K562 (cell line): Measurements from ENCODE around the gene SLC6A8. TPM values are rescaled to one million over a fixed set of nuclear protein-coding genes. Genes with fewer than 3 reads are reported as not detected.

ENCODE experiments used
- ATAC-seq: fragments of 200-7000 bp; cut with Tn5 transposase; 3 replicates; pipeline ENCODE4 v1.9.1; 2020; ENCODE audit warnings: moderate library complexity
- BruUV-seq: library from RNA; stranded (reverse); fragments of 400-500 nt; replicated peaks from 2 replicates; lab custom pipeline; 2021; lab: Mats Ljungman, UMichigan
- CTCF ChIA-PET: fragments of 300-600 bp; formaldehyde crosslinking; extraction: SDS; loops from one replicate; lab custom pipeline; 2021; ENCODE audit warnings: low intra/inter-chr PET ratio; lab: Yijun Ruan, JAX
- POLR2A ChIA-PET: fragments of 300-600, 350-650 bp; sonication (Branson Sonifier 250); formaldehyde crosslinking; extraction: SDS; loops from one replicate; lab custom pipeline; 2021; ENCODE audit warnings: antibody characterized with exemption, inconsistent platforms; lab: Yijun Ruan, JAX
- DNase-seq, 4 experiments: peaks; one replicate each; pipeline versions ENCODE4 v3.0.0 to v3.0.0-alpha.2; 2011 to 2018; ENCODE audit warnings: low spot score in 3 of 4, mixed read lengths in 3 of 4; ENCODE audit errors: extremely low read depth in 1 of 4
- FAIRE-seq: peaks from 2 replicates; lab custom pipeline; 2011; peaks lifted over from hg19 to GRCh38; lab: Jason Lieb, UNC
- H2AFZ ChIP-seq: 2 replicates; pipeline ENCODE4 v1.6.0; 2011; ENCODE audit warnings: low read depth, low read length, control low read depth, inconsistent platforms
- H3K27ac ChIP-seq: fragments of 200-600 bp; 3 replicates; pipeline ENCODE4 v1.8.0; 2011; ENCODE audit warnings: low read depth, mild to moderate bottlenecking, control low read depth, inconsistent platforms, low read length, moderate library complexity, mixed read lengths; ENCODE audit errors: extremely low read depth
- H3K27me3 ChIP-seq, 2 experiments: fragments of 300-600 bp in 1 of 2; 2 replicates in 1 of 2; 3 replicates in 1 of 2; pipeline versions ENCODE4 v1.6.0 to v1.8.0; 2011; ENCODE audit warnings: inconsistent platforms in 2 of 2, low read length in 2 of 2, mild to moderate bottlenecking in 1 of 2, mixed read lengths in 1 of 2, moderate library complexity in 1 of 2; ENCODE audit not compliant: control insufficient read depth in 2 of 2, insufficient read depth in 2 of 2
- H3K36me3 ChIP-seq: fragments of 300-600 bp; 3 replicates; pipeline ENCODE4 v1.8.0; 2011; ENCODE audit warnings: mild to moderate bottlenecking, low read length, inconsistent platforms; ENCODE audit not compliant: control insufficient read depth, insufficient read depth
- H3K4me1 ChIP-seq, 2 experiments: fragments of 200-600 bp in 1 of 2; replicated peaks in 1 of 2; 2 replicates in 1 of 2; 3 replicates in 1 of 2; pipeline versions ENCODE4 v1.5.1 to v1.8.0; 2011; ENCODE audit warnings: inconsistent platforms in 2 of 2, low read length in 2 of 2, mild to moderate bottlenecking in 1 of 2, mixed read lengths in 1 of 2, moderate library complexity in 1 of 2; ENCODE audit not compliant: control insufficient read depth in 2 of 2, insufficient read depth in 2 of 2
- H3K4me2 ChIP-seq: 2 replicates; pipeline ENCODE4 v1.6.1; 2011; ENCODE audit warnings: low read length, control low read depth, inconsistent platforms, mixed read lengths; ENCODE audit not compliant: insufficient read depth
- H3K4me3 ChIP-seq: fragments of 200-600 bp; sonication (generic), shearing (Covaris generic); 2 replicates; pipeline ENCODE4 v1.5.1; 2016; ENCODE audit warnings: control low read depth, inconsistent platforms
- H3K79me2 ChIP-seq: fragments of 200-600 bp; 3 replicates; pipeline ENCODE4 v1.8.0; 2011; ENCODE audit warnings: low read length, inconsistent platforms; ENCODE audit not compliant: control insufficient read depth, insufficient read depth
- H3K9ac ChIP-seq, 2 experiments: 2 replicates each; pipeline versions ENCODE4 v1.6.0 to v1.6.1; 2011; ENCODE audit warnings: low read depth in 2 of 2, low read length in 2 of 2, control low read depth in 1 of 2, inconsistent platforms in 1 of 2, mild to moderate bottlenecking in 1 of 2, mixed read lengths in 1 of 2; ENCODE audit not compliant: insufficient read depth in 1 of 2
- H3K9me1 ChIP-seq: one replicate; pipeline ENCODE4 v1.6.0; 2011; ENCODE audit warnings: inconsistent platforms, mild to moderate bottlenecking, low read length, moderate library complexity; ENCODE audit not compliant: control insufficient read depth, insufficient read depth
- H3K9me3 ChIP-seq: replicated peaks from 2 replicates; pipeline ENCODE4 v1.5.1; 2011; ENCODE audit warnings: low read depth, low read length, inconsistent platforms; ENCODE audit not compliant: control insufficient read depth, insufficient read depth
- H4K20me1 ChIP-seq: replicated peaks from 2 replicates; pipeline ENCODE4 v1.6.1; 2011; ENCODE audit warnings: low read length, inconsistent platforms, mixed read lengths; ENCODE audit not compliant: control insufficient read depth, insufficient read depth
- EGR1 ChIP-seq: fragments of 450-650 bp; conservative IDR thresholded peaks from 2 replicates; pipeline ENCODE4 v1.6.1; 2017; ENCODE audit warnings: mild to moderate bottlenecking
- IFI16 ChIP-seq: fragments of 250-450 bp; sonication (Bioruptor Pico); IDR thresholded peaks from 2 replicates; pipeline ENCODE4 v2.1.2; 2022; ENCODE audit warnings: mild to moderate bottlenecking, inconsistent platforms
- ZBTB7A ChIP-seq: IDR thresholded peaks from 2 replicates; pipeline ENCODE4 v1.6.1; 2011; ENCODE audit warnings: low read depth, mild to moderate bottlenecking, low read length, moderate library complexity, borderline replicate concordance; ENCODE audit not compliant: control insufficient read depth
- WGBS: fragments of 100-300 bp; shearing (Covaris generic); methylation state at CpG from one replicate; pipeline ENCODE4 v1.1.6; 2016; ENCODE audit warnings: low coverage, mixed read lengths; ENCODE audit not compliant: insufficient coverage; ENCODE audit errors: missing lambda C conversion rate; 5-methylcytosine and 5-hydroxymethylcytosine counted together
- in situ Hi-C: fragments of 300-500 bp; cut with MboI; formaldehyde crosslinking; loops from 4 replicates; pipeline ENCODE4 v1.15.0; 2018; ENCODE audit warnings: inconsistent platforms, mixed read lengths
- intact Hi-C: fragments of 100-400 bp; cut with micrococcal nuclease; formaldehyde crosslinking; loops from 2 replicates; pipeline ENCODE4 v1.14.2; 2022
- polyA plus RNA-seq, 8 experiments: library from polyadenylated mRNA; depleted of rRNA in 4 of 8; stranded (reverse) in 5 of 8; unstranded in 3 of 8; fragments of >200 nt; fragmentation: Nextera tagmentation in 2 of 8; fragmentation: Illumina TruSeq in 1 of 8; extraction: Ambion mirVana in 2 of 8; extraction: Trizol in 1 of 8; gene quantifications; 2 replicates each; pipeline versions ENCODE4 v1.2.1 to v1.2.3, GENCODE V29; 2011 to 2014; ENCODE audit warnings: inconsistent platforms in 1 of 8, missing spikeins in 1 of 8
- total RNA-seq, 7 experiments: library from RNA; depleted of rRNA in 6 of 7; stranded (reverse); fragments of >200 nt in 6 of 7; fragmentation: Illumina TruSeq in 2 of 7; extraction: Trizol in 2 of 7; gene quantifications; 2 replicates each; pipeline versions ENCODE4 v1.2.1 to v1.2.3, GENCODE V29; 2011 to 2021; ENCODE audit warnings: low replicate concordance in 1 of 7
- TF ChIP-seq, protein P1 (sequence below): fragments of 250-450 bp; sonication (Bioruptor Pico); IDR thresholded peaks from 2 replicates; pipeline ENCODE4 v1.8.0; 2022; ENCODE audit warnings: moderate library complexity, mild to moderate bottlenecking, inconsistent platforms
- TF ChIP-seq, protein P2 (sequence below): fragments of 450-650 bp; IDR thresholded peaks from 2 replicates; pipeline ENCODE4 v1.6.1; 2016; ENCODE audit warnings: mild to moderate bottlenecking, moderate library complexity

SLC6A8 gene
- total and polyA plus RNA-seq, 9 of the 15 experiments (the other 6 are each of a cell fraction or from before 2014, with no cell fraction given), result 0.68 to 144 (median 34.3) TPM

DNA sequence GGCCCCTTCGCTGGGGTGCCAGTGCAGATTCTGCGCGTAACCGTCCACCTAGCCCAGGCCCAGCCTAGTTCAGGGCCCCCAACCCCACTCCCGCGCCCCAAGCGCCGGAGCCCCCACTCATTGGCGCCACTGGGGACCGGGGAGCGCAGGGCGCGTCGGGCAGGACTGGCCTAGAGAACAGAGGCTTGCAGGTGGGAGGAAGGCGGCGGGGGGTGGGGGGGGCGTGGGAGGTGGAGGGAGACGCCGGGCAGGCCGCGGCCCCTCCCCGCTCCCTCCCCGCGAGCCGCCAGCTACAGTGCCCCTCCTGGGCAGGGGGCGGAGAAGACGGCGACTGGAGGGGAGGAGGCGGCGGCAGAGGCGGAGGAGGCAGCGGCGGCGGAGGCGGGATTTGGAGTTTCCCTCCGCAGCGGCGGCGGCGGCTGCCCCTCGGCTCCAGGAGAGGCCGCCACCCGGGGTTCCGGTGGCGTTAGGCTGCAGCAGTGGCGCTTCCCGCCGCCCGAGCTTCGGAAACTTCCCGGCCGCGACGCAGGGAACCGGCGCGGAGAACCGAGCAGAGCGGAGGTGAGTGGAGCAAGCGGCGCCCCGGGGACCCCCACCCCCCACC lies 45.6 kb upstream of the SLC6A8 start (continued):
- 0 out of 2 replicates have a peak, but pooled peaks have one; percentile 17 for TF ChIP-seq ZBTB7A
- TF ChIP-seq, protein P1, sequence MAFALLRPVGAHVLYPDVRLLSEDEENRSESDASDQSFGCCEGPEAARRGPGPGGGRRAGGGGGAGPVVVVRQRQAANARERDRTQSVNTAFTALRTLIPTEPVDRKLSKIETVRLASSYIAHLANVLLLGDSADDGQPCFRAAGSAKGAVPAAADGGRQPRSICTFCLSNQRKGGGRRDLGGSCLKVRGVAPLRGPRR, result no peak

DNA sequence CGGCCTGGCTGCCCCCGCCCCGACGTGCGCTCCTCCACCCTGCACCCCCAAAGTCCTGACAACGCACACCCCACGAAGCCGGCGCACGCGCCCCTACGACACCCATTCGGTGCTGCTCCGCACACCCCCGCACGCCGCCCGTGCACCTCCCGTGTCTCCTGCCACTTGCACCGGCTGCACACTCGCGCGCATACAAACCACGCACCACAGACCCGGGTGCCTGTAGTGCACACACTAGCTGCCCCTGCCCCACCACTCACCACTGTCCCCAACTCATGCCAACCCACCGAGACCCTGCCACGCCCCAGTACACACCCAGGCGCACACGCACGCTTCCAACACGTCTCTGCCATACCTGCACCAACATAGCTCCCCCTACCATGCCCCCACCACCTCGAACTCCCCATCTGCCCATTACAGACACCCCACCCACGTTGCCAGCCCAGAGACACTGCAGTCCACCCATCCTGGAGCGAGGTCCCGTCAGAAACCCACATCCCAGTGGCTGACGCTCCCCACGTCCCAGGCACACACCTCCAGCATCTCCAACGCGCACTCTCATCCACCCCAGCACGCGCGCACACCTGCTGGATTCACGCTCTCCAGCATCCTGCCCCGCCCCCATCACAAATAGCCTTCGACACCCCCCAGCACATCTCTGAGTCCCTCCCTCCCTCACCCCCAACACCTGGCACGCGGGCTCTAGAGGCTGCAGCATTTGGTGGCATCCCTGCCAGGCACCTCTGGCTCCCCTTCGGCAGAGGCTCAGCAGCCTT lies 44.9 kb upstream of the SLC6A8 start:
- peak overlapping the region; percentile 32 for H3K4me2 ChIP-seq
- H2AFZ ChIP-seq, result 0 out of 2 replicates have a peak overlapping the region, but pooled peaks have one; percentile 32
- H3K9me1 ChIP-seq, result no peaks in the 10 kb centered on the region
- peak overlapping the region in 1 of 2 experiments; percentile 35; a peak in 1 of 4 replicates for H3K9ac ChIP-seq
- H4K20me1 ChIP-seq, result no peaks in the 10 kb centered on the region
- ATAC-seq (no peak), DNase-seq (peak in 1 of 4 experiments; percentile 5), FAIRE-seq (no peak)
- H3K36me3 ChIP-seq, result no peaks in the 10 kb centered on the region
- TF ChIP-seq ZBTB7A (0 out of 2 replicates have a peak, but pooled peaks have one; percentile 15), IFI16 (CRISPR knock-in tag) (no peak), EGR1 (0 out of 2 replicates have a peak, but pooled peaks have one; percentile 14)
- TF ChIP-seq, protein P2, sequence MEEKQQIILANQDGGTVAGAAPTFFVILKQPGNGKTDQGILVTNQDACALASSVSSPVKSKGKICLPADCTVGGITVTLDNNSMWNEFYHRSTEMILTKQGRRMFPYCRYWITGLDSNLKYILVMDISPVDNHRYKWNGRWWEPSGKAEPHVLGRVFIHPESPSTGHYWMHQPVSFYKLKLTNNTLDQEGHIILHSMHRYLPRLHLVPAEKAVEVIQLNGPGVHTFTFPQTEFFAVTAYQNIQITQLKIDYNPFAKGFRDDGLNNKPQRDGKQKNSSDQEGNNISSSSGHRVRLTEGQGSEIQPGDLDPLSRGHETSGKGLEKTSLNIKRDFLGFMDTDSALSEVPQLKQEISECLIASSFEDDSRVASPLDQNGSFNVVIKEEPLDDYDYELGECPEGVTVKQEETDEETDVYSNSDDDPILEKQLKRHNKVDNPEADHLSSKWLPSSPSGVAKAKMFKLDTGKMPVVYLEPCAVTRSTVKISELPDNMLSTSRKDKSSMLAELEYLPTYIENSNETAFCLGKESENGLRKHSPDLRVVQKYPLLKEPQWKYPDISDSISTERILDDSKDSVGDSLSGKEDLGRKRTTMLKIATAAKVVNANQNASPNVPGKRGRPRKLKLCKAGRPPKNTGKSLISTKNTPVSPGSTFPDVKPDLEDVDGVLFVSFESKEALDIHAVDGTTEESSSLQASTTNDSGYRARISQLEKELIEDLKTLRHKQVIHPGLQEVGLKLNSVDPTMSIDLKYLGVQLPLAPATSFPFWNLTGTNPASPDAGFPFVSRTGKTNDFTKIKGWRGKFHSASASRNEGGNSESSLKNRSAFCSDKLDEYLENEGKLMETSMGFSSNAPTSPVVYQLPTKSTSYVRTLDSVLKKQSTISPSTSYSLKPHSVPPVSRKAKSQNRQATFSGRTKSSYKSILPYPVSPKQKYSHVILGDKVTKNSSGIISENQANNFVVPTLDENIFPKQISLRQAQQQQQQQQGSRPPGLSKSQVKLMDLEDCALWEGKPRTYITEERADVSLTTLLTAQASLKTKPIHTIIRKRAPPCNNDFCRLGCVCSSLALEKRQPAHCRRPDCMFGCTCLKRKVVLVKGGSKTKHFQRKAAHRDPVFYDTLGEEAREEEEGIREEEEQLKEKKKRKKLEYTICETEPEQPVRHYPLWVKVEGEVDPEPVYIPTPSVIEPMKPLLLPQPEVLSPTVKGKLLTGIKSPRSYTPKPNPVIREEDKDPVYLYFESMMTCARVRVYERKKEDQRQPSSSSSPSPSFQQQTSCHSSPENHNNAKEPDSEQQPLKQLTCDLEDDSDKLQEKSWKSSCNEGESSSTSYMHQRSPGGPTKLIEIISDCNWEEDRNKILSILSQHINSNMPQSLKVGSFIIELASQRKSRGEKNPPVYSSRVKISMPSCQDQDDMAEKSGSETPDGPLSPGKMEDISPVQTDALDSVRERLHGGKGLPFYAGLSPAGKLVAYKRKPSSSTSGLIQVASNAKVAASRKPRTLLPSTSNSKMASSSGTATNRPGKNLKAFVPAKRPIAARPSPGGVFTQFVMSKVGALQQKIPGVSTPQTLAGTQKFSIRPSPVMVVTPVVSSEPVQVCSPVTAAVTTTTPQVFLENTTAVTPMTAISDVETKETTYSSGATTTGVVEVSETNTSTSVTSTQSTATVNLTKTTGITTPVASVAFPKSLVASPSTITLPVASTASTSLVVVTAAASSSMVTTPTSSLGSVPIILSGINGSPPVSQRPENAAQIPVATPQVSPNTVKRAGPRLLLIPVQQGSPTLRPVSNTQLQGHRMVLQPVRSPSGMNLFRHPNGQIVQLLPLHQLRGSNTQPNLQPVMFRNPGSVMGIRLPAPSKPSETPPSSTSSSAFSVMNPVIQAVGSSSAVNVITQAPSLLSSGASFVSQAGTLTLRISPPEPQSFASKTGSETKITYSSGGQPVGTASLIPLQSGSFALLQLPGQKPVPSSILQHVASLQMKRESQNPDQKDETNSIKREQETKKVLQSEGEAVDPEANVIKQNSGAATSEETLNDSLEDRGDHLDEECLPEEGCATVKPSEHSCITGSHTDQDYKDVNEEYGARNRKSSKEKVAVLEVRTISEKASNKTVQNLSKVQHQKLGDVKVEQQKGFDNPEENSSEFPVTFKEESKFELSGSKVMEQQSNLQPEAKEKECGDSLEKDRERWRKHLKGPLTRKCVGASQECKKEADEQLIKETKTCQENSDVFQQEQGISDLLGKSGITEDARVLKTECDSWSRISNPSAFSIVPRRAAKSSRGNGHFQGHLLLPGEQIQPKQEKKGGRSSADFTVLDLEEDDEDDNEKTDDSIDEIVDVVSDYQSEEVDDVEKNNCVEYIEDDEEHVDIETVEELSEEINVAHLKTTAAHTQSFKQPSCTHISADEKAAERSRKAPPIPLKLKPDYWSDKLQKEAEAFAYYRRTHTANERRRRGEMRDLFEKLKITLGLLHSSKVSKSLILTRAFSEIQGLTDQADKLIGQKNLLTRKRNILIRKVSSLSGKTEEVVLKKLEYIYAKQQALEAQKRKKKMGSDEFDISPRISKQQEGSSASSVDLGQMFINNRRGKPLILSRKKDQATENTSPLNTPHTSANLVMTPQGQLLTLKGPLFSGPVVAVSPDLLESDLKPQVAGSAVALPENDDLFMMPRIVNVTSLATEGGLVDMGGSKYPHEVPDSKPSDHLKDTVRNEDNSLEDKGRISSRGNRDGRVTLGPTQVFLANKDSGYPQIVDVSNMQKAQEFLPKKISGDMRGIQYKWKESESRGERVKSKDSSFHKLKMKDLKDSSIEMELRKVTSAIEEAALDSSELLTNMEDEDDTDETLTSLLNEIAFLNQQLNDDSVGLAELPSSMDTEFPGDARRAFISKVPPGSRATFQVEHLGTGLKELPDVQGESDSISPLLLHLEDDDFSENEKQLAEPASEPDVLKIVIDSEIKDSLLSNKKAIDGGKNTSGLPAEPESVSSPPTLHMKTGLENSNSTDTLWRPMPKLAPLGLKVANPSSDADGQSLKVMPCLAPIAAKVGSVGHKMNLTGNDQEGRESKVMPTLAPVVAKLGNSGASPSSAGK, result peak; percentile 34; the same call in 1 of the 2 replicates
- intact Hi-C loops, result no loop called here
- 15% methylated on average over 24 of the region's 48 CpGs for WGBS
- ChIA-PET CTCF (no interaction called here), POLR2A (interaction anchor here (0.7 kb wide), 1 partner anchor 49 kb away, joined by 3 read pairs; no protein-coding TSS in a partner anchor)
- no peaks in the 10 kb centered on the region for H3K79me2 ChIP-seq
- BruUV-seq, result no TSS peak
- no peak overlapping the region for H3K4me3 ChIP-seq
- H3K4me1 ChIP-seq, result peaks cover 7 to 80% of the 10 kb centered on the region in 2 experiments; a peak in 3 of 5 replicates
- H3K27me3 ChIP-seq, result peaks cover 0 to 11% of the 10 kb centered on the region in 2 experiments; a peak in 2 of 5 replicates
- H3K9me3 ChIP-seq, result no peaks in the 10 kb centered on the region
- in situ Hi-C loops, result no loop called here
- no peak overlapping the region for H3K27ac ChIP-seq
